Spinal cord (tissue), 4 donors: ENCODE results near the gene SH3TC2. TPM values are rescaled to one million over a fixed set of nuclear protein-coding genes. Genes with fewer than 3 reads are reported as not detected.

Experiments
- polyA plus RNA-seq, 2 donors: library from polyadenylated mRNA; unstranded; fragments of 120-200 nt; gene quantifications; one replicate each; pipeline ENCODE4 v1.2.1, GENCODE V29; 2013; ENCODE audit not compliant: insufficient read length in 2 of 2
- small RNA-seq: library from RNA; depleted of rRNA; stranded (forward); fragments of <200 nt; gene quantifications from one replicate; pipeline ENCODE3, GENCODE V24; 2014; ENCODE audit warnings: low replicate concordance
- total RNA-seq, 2 donors: library from RNA; depleted of rRNA in 1 of 2; stranded (reverse); fragments of 120-200 nt in 1 of 2; fragments of >200 nt in 1 of 2; gene quantifications; one replicate each; pipeline versions ENCODE4 v1.2.3 to v1.2.4, GENCODE V29; 2013 to 2014

Gene SH3TC2
- total and polyA plus RNA-seq, 4 donors = 4.0 to 43.7 (median 10.9) TPM

Small RNAs within 50 kb of the gene (small RNA-seq; reads per million reads assigned to genes)
- gene MIR584 (157 reads per million, percentile 98 among the genes with 10 or more reads in this experiment), gene RNU6-732P (not detected)

Other genes starting within 250 kb of the SH3TC2 start
- 1 to 10 TPM; 4.4 to 5.0 TPM for gene ADRB2, start 236.5 kb downstream of the SH3TC2 start, total RNA-seq
- gene ADRB2, start 236.5 kb downstream of the SH3TC2 start, polyA plus RNA-seq = 1 to 10 TPM; 1.9 to 2.9 TPM
- 10 to 100 TPM; 32.6 to 40.7 TPM for gene ABLIM3, start 78.4 kb upstream of the SH3TC2 start, total RNA-seq
- 10 to 100 TPM; 81.9 to 94.7 TPM for gene ABLIM3, start 78.4 kb upstream of the SH3TC2 start, polyA plus RNA-seq
- 10 to 100 TPM; 11.2 to 48.6 TPM for gene AFAP1L1, start 208.8 kb upstream of the SH3TC2 start, total RNA-seq
- gene AFAP1L1, start 208.8 kb upstream of the SH3TC2 start, polyA plus RNA-seq = 10 to 100 TPM; 10.8 to 19.7 TPM